Cardiac atrium fibroblast (primary cell): ENCODE data around the gene STAT2. TPM values are rescaled to one million over a fixed set of nuclear protein-coding genes. Genes with fewer than 3 reads are reported as not detected.

Source experiments
- total RNA-seq: library from RNA; depleted of rRNA; stranded (reverse); fragments of >200 nt; gene quantifications from 2 replicates; pipeline ENCODE4 v1.2.3, GENCODE V29; 2015

Gene STAT2
- total RNA-seq: 62.2 and 62.5 TPM in 2 replicates

GRCh38 chr12:56359851-56360767, at the start of gene STAT2:
STAT2 (minus strand) TSS chr12:56360107; CDS start chr12:56356571, 3,536 bp downstream.

GRCh38 chr12:56362130-56363059, 2.5 kb upstream of the STAT2 start, which contains the start of gene APOF:
APOF (minus strand) TSS chr12:56362857; CDS start chr12:56362745, 112 bp downstream.

GRCh38 chr12:56338308-56339157, 21.4 kb downstream of the STAT2 start, which contains the start of gene IL23A:
IL23A (plus strand) TSS chr12:56338884; CDS start chr12:56339045, 161 bp downstream.

GRCh38 chr12:56333679-56334489, 26.0 kb downstream of the STAT2 start, which contains the start of gene PAN2:
PAN2 (minus strand) TSS chr12:56334000; CDS start chr12:56333094, 906 bp downstream.

GRCh38 chr12:56315622-56316473, 44.1 kb downstream of the STAT2 start, which contains the start of gene CNPY2:
CNPY2 (minus strand) TSS chr12:56315988; CDS start chr12:56315217, 771 bp downstream.

GRCh38 chr12:56299853-56300643, 59.9 kb downstream of the STAT2 start, which contains the start of gene CS:
CS (minus strand) TSS chr12:56300330; CDS start chr12:56300201, 129 bp downstream.

Other genes with a start within 250 kb of the STAT2 start
- 2,694 and 2,773 TPM in 2 replicates for gene RPL41, start 243.5 kb downstream of the STAT2 start, total RNA-seq
- gene ZC3H10, start 241.8 kb downstream of the STAT2 start, total RNA-seq: 1.1 and 1.8 TPM in 2 replicates
- gene ESYT1, start 231.8 kb downstream of the STAT2 start, total RNA-seq: 185 and 212 TPM in 2 replicates
- 66.6 and 114 TPM in 2 replicates for gene MYL6B, start 207.5 kb downstream of the STAT2 start, total RNA-seq
- gene MYL6, start 201.7 kb downstream of the STAT2 start, total RNA-seq: 2,267 and 2,694 TPM in 2 replicates
- 28.7 and 50.7 TPM in 2 replicates for gene SMARCC2, start 170.6 kb downstream of the STAT2 start, total RNA-seq
- gene RNF41, start 138.2 kb downstream of the STAT2 start, total RNA-seq: 165 and 167 TPM in 2 replicates
- 20.9 and 37.1 TPM in 2 replicates for gene NABP2, start 135.8 kb downstream of the STAT2 start, total RNA-seq
- not detected in 2 replicates for gene SLC39A5, start 130.1 kb downstream of the STAT2 start, total RNA-seq
- 28.3 and 41.0 TPM in 2 replicates for gene ANKRD52, start 101.7 kb downstream of the STAT2 start, total RNA-seq
- 5.6 and 7.3 TPM in 2 replicates for gene COQ10A, start 93.2 kb downstream of the STAT2 start, total RNA-seq
- gene CS, start 59.8 kb downstream of the STAT2 start, total RNA-seq: 71.7 and 119 TPM in 2 replicates
- gene CNPY2, start 44.1 kb downstream of the STAT2 start, total RNA-seq: 114 and 138 TPM in 2 replicates
- gene PAN2, start 26.1 kb downstream of the STAT2 start, total RNA-seq: 10.4 and 17.1 TPM in 2 replicates
- 1.6 TPM in 1 of 2 replicates, not detected in the other for gene IL23A, start 21.2 kb downstream of the STAT2 start, total RNA-seq
- not detected in 2 replicates for gene APOF, start 2.8 kb upstream of the STAT2 start, total RNA-seq
- gene TIMELESS, start 89.3 kb upstream of the STAT2 start, total RNA-seq: 4.2 and 4.4 TPM in 2 replicates
- gene MIP, start 94.5 kb upstream of the STAT2 start, total RNA-seq: not detected in 2 replicates
- 1.5 and 2.2 TPM in 2 replicates for gene SPRYD4, start 108.5 kb upstream of the STAT2 start, total RNA-seq
- not detected in 2 replicates for gene GLS2, start 128.1 kb upstream of the STAT2 start, total RNA-seq
- gene RBMS2, start 161.7 kb upstream of the STAT2 start, total RNA-seq: 14.9 and 15.3 TPM in 2 replicates